GM18868 (cell line): Measurements from ENCODE around the gene RFC1.

Experiments used
- ATAC-seq: cut with Tn5 transposase; IDR thresholded peaks from one replicate; pipeline ENCODE4 v1.9.1; 2021; ENCODE audit warnings: mild to moderate bottlenecking, moderate library complexity; ENCODE audit not compliant: unreplicated experiment

The RFC1 gene

GRCh38 chr4:39255266-39255665 lies 110.9 kb downstream of the RFC1 start:
- no peak for ATAC-seq

GRCh38 chr4:39243462-39243861 lies 122.7 kb downstream of the RFC1 start:
- ATAC-seq = no peak
